DOHH2 (cell line): ENCODE measurements around the gene CAPN1.

Experiments used
- H3F3A ChIP-seq: fragments of 200-600 bp; sonication (generic), shearing (Covaris generic); 2 replicates; pipeline ENCODE4 v1.6.0; 2016; ENCODE audit warnings: antibody characterized with exemption, mild to moderate bottlenecking; ENCODE audit not compliant: control insufficient read depth, insufficient read depth
- H3K27ac ChIP-seq: fragments of 200-600 bp; sonication (generic); 2 replicates; pipeline ENCODE4 v1.5.1; 2014; ENCODE audit warnings: low read depth, mild to moderate bottlenecking, low read length, moderate library complexity
- H3K27me3 ChIP-seq: fragments of 200-600 bp; sonication (generic); 2 replicates; pipeline ENCODE4 v1.6.1; 2014; ENCODE audit warnings: mild to moderate bottlenecking, low read length, mixed read lengths; ENCODE audit not compliant: control insufficient read depth
- H3K36me3 ChIP-seq: fragments of 200-600 bp; sonication (generic); 2 replicates; pipeline ENCODE4 v1.6.1; 2014; ENCODE audit warnings: mild to moderate bottlenecking, low read length, moderate library complexity, mixed read lengths; ENCODE audit not compliant: control insufficient read depth
- H3K4me1 ChIP-seq: fragments of 200-600 bp; sonication (generic); 2 replicates; pipeline ENCODE4 v1.6.1; 2014; ENCODE audit warnings: mild to moderate bottlenecking, low read length, mixed read lengths; ENCODE audit not compliant: control insufficient read depth
- H3K4me2 ChIP-seq: fragments of 200-600 bp; sonication (generic); 2 replicates; pipeline ENCODE4 v1.6.0; 2014; ENCODE audit warnings: mild to moderate bottlenecking, low read length, moderate library complexity
- H3K4me3 ChIP-seq: fragments of 200-600 bp; sonication (generic); 2 replicates; pipeline ENCODE4 v1.5.1; 2014; ENCODE audit warnings: mild to moderate bottlenecking, low read length, mixed read lengths
- H3K79me2 ChIP-seq: fragments of 200-600 bp; sonication (generic); 2 replicates; pipeline ENCODE4 v1.6.1; 2014; ENCODE audit warnings: mild to moderate bottlenecking, low read length, mixed read lengths; ENCODE audit not compliant: control insufficient read depth
- H3K9me2 ChIP-seq: fragments of 200-600 bp; sonication (generic); replicated peaks from 2 replicates; pipeline ENCODE4 v1.6.1; 2014; ENCODE audit warnings: mild to moderate bottlenecking, low read length, mixed read lengths; ENCODE audit not compliant: control insufficient read depth
- H3K9me3 ChIP-seq: fragments of 200-600 bp; sonication (generic); 2 replicates; pipeline ENCODE4 v1.6.1; 2014; ENCODE audit warnings: antibody characterized with exemption, low read length, mixed read lengths; ENCODE audit not compliant: control insufficient read depth, insufficient read depth
- H4K20me1 ChIP-seq: fragments of 200-600 bp; sonication (generic); 2 replicates; pipeline ENCODE4 v1.6.0; 2014; ENCODE audit warnings: low read depth, mild to moderate bottlenecking, antibody characterized with exemption, low read length, moderate library complexity; ENCODE audit not compliant: control insufficient read depth, insufficient read depth
- EZH2phosphoT487 ChIP-seq: fragments of 200-600 bp; sonication (generic); IDR thresholded peaks from 2 replicates; pipeline ENCODE4 v1.6.1; 2017; ENCODE audit warnings: borderline replicate concordance, mild to moderate bottlenecking, antibody characterized with exemption, low read length, moderate library complexity, mixed read lengths
- TF ChIP-seq, protein P1 (sequence below): fragments of 200-600 bp; sonication (generic); IDR thresholded peaks from one replicate; pipeline ENCODE4 v1.5.1; 2014; ENCODE audit warnings: antibody characterized with exemption, mild to moderate bottlenecking, low read depth, low read length; ENCODE audit not compliant: poor library complexity, severe bottlenecking

CAPN1 gene

DNA sequence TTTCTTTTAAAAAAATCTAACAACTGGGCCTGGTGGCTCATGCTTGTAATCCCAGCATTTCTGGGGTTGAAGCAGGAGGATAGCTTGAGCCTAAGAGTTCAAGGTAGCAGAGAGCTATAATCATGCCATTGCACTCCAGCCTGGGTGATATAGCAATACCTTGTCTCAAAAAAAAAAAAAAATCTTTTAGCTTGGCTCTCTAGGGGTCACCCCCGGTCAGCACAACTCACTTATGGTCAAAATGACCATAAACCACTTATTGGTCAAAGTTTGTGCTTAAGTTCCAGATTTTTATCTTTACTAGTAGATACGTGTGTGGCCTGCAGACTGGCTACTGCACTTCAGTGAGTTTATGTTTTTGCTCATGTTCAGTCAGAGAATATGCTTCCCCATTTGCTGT, 18.0 kb upstream of the CAPN1 start:
- Histone ChIP-seq H3K9me2 (no peaks in the 10 kb centered on the region), H3K36me3 (no peaks in the 10 kb centered on the region), H4K20me1 (no peaks in the 10 kb centered on the region), H3K4me2 (no peak overlapping the region), H3K9me3 (no peaks in the 10 kb centered on the region), H3K27ac (no peak overlapping the region), H3F3A (peaks cover 9% of the 10 kb centered on the region; the same call in 1 of the 2 replicates), H3K79me2 (no peaks in the 10 kb centered on the region), H3K4me3 (no peak overlapping the region), H3K27me3 (no peaks in the 10 kb centered on the region), H3K4me1 (peaks cover 43% of the 10 kb centered on the region)
- TF ChIP-seq, protein P1, sequence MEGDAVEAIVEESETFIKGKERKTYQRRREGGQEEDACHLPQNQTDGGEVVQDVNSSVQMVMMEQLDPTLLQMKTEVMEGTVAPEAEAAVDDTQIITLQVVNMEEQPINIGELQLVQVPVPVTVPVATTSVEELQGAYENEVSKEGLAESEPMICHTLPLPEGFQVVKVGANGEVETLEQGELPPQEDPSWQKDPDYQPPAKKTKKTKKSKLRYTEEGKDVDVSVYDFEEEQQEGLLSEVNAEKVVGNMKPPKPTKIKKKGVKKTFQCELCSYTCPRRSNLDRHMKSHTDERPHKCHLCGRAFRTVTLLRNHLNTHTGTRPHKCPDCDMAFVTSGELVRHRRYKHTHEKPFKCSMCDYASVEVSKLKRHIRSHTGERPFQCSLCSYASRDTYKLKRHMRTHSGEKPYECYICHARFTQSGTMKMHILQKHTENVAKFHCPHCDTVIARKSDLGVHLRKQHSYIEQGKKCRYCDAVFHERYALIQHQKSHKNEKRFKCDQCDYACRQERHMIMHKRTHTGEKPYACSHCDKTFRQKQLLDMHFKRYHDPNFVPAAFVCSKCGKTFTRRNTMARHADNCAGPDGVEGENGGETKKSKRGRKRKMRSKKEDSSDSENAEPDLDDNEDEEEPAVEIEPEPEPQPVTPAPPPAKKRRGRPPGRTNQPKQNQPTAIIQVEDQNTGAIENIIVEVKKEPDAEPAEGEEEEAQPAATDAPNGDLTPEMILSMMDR, result no peak

DNA sequence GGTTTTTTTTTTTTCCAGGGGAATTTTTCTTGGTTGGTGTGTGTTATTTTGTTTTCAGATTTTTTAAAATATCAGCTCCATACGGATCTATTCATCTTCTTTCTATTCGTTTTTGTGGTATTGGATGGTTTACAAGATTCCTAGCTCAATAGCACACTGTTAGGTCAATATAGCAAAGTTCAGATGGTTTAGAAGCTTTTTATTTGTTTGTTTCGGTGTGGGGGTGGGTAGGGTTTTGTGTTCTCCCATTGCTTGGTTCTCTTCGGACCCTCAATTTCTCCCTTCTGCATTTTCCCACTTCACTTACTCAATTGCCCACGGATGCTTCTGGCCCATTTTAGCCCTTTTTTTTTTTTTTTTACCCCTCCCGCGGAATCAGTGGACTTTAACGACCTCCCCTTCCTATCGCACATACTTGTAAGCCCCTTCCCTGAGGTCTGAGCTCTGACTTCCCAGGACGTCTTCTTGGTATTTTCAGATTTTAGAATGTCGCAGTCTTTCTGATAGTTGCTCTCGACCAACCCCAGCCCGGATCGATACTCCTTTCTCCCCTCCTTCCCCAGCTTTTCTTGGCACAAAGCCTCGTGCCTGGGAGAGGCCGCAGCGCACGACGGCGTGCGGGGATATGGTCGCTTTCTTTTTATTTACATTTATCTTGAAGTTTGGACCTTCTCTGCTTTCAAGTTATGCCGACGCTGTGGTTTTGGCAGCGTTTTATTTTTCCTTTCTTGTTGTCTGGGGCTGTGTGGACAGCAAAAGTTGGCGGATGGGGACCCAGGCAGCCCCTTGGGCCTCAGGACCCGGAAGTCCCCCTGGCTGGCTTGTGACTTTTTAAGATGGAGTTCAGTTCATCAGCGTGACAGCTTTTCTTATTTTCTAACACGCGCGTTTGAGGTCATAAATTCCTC, 16.1 kb upstream of the CAPN1 start:
- Histone ChIP-seq H3K9me2 (no peaks in the 10 kb centered on the region), H3K4me2 (no peak overlapping the region), H4K20me1 (no peaks in the 10 kb centered on the region), H3F3A (peaks cover 5% of the 10 kb centered on the region; the same call in 1 of the 2 replicates), H3K4me3 (no peak overlapping the region), H3K36me3 (no peaks in the 10 kb centered on the region), H3K79me2 (no peaks in the 10 kb centered on the region), H3K4me1 (peaks cover 35% of the 10 kb centered on the region), H3K9me3 (no peaks in the 10 kb centered on the region), H3K27me3 (no peaks in the 10 kb centered on the region), H3K27ac (no peak overlapping the region)
- no peak for TF ChIP-seq EZH2phosphoT487
- TF ChIP-seq, protein P1, result no peak

DNA sequence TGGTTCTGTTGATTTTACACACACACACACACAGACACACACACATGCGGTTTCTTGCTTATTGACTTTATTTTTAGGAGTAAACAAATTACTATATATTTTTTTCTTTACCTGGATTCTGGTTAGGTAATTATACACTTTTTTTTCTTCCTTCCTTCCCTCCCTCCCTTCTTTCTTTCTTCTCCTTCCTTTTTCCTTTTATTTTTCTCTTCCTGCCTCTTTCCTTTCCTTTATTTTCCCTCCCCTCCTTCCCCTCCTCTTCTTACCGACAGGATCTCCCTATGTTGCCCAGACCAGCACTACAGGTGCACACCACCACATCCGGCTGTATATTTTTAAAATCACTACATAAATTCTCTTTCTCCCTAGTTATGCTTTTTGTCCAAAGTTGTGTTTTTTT, 14.8 kb upstream of the CAPN1 start:
- Histone ChIP-seq H3K4me2 (peak overlapping the region; percentile 27; the same call in 1 of the 2 replicates), H3F3A (no peaks in the 10 kb centered on the region; the same call in 1 of the 2 replicates), H3K4me1 (peaks cover 29% of the 10 kb centered on the region), H3K79me2 (no peaks in the 10 kb centered on the region), H3K27ac (peak overlapping the region; percentile 5; the same call in 1 of the 2 replicates), H3K4me3 (no peak overlapping the region), H3K9me3 (no peaks in the 10 kb centered on the region), H3K9me2 (no peaks in the 10 kb centered on the region), H3K36me3 (no peaks in the 10 kb centered on the region), H3K27me3 (no peaks in the 10 kb centered on the region), H4K20me1 (no peaks in the 10 kb centered on the region)
- TF ChIP-seq, protein P1, result no peak
- no peak for TF ChIP-seq EZH2phosphoT487
